OCI-LY7 (cell line): ENCODE results near the gene FAM149B1.

Experiments used
- EZH2phosphoT487 ChIP-seq: fragments of 200-600 bp; sonication (generic); IDR thresholded peaks from 2 replicates; pipeline ENCODE4 v1.6.1; 2018; ENCODE audit warnings: low read depth, borderline replicate concordance, mild to moderate bottlenecking, mixed run types, antibody characterized with exemption, low read length, moderate library complexity, mixed read lengths
- TF ChIP-seq, protein P1 (sequence below): fragments of 200-600 bp; sonication (generic); conservative IDR thresholded peaks from 2 replicates; pipeline ENCODE4 v1.5.1; 2014; ENCODE audit warnings: mild to moderate bottlenecking, antibody characterized with exemption, low read length, moderate library complexity, mixed read lengths

DNA sequence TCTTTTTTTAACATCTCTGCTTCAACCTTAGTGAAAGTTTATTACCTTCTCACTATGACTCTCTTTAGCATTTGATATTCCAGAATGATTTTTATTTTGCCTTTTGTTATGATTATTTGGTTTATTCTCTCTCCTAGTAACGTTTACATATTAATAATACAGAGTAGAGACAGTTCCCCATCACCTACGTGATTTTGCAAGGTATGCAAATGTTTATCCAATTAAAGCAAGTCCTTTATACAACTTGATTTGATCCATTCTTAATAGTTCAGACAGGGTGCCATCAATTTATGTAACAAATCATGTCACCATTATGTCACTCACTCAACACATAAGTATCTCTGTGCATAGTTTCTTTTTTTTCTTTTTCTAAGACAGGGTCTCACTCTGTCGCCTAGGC, 26.3 kb upstream of the FAM149B1 start:
- TF ChIP-seq, protein P1, sequence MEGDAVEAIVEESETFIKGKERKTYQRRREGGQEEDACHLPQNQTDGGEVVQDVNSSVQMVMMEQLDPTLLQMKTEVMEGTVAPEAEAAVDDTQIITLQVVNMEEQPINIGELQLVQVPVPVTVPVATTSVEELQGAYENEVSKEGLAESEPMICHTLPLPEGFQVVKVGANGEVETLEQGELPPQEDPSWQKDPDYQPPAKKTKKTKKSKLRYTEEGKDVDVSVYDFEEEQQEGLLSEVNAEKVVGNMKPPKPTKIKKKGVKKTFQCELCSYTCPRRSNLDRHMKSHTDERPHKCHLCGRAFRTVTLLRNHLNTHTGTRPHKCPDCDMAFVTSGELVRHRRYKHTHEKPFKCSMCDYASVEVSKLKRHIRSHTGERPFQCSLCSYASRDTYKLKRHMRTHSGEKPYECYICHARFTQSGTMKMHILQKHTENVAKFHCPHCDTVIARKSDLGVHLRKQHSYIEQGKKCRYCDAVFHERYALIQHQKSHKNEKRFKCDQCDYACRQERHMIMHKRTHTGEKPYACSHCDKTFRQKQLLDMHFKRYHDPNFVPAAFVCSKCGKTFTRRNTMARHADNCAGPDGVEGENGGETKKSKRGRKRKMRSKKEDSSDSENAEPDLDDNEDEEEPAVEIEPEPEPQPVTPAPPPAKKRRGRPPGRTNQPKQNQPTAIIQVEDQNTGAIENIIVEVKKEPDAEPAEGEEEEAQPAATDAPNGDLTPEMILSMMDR, result no peak
- no peak for TF ChIP-seq EZH2phosphoT487
